SU-DHL-6 (cell line): ENCODE results near the gene ANKRD22.

Experiments used
- H2AFZ ChIP-seq: fragments of 200-600 bp; sonication (generic); 2 replicates; pipeline ENCODE4 v1.6.1; 2014; ENCODE audit warnings: low read depth, mild to moderate bottlenecking, moderate library complexity, mixed read lengths, antibody characterized with exemption, low read length; ENCODE audit not compliant: severe bottlenecking
- H3F3A ChIP-seq: fragments of 200-600 bp; shearing (Covaris generic); 2 replicates; pipeline ENCODE4 v1.6.0; 2016; ENCODE audit warnings: antibody characterized with exemption, mild to moderate bottlenecking; ENCODE audit not compliant: insufficient read depth
- H3K27ac ChIP-seq: fragments of 200-600 bp; sonication (generic); 2 replicates; pipeline ENCODE4 v1.5.1; 2016; ENCODE audit warnings: low read depth, mild to moderate bottlenecking, low read length, moderate library complexity, mixed read lengths
- H3K27me3 ChIP-seq: fragments of 200-600 bp; sonication (generic), shearing (Covaris generic); 2 replicates; pipeline ENCODE4 v1.6.0; 2014; ENCODE audit warnings: mild to moderate bottlenecking, low read length
- H3K36me3 ChIP-seq: fragments of 200-600 bp; sonication (generic); 2 replicates; pipeline ENCODE4 v1.6.1; 2014; ENCODE audit warnings: mild to moderate bottlenecking, low read length, mixed read lengths
- H3K4me2 ChIP-seq: fragments of 300-600, 200-600 bp; shearing (Covaris generic), sonication (generic); 2 replicates; pipeline ENCODE4 v1.6.0; 2014; ENCODE audit warnings: low read length, low read depth, mild to moderate bottlenecking; ENCODE audit not compliant: poor library complexity, severe bottlenecking
- H3K4me3 ChIP-seq: fragments of 200-600 bp; sonication (generic); 2 replicates; pipeline ENCODE4 v1.5.1; 2014; ENCODE audit warnings: antibody characterized with exemption, low read length, mild to moderate bottlenecking, mixed read lengths; ENCODE audit not compliant: insufficient read depth, poor library complexity, severe bottlenecking
- H3K79me2 ChIP-seq: fragments of 200-600 bp; sonication (generic); 2 replicates; pipeline ENCODE4 v1.6.1; 2014; ENCODE audit warnings: mild to moderate bottlenecking, low read length, moderate library complexity; ENCODE audit not compliant: insufficient read depth
- H3K9ac ChIP-seq: fragments of 200-600 bp; sonication (generic); 2 replicates; pipeline ENCODE4 v1.7.0; 2014; ENCODE audit warnings: mild to moderate bottlenecking, low read length
- H3K9me2 ChIP-seq: fragments of 200-600 bp; sonication (generic); replicated peaks from 2 replicates; pipeline ENCODE4 v1.6.1; 2014; ENCODE audit warnings: low read length; ENCODE audit not compliant: insufficient read depth
- H3K9me3 ChIP-seq: fragments of 200-600 bp; sonication (generic); 2 replicates; pipeline ENCODE4 v1.6.1; 2014; ENCODE audit warnings: low read length, mixed read lengths; ENCODE audit not compliant: insufficient read depth
- H4K20me1 ChIP-seq: fragments of 200-600 bp; sonication (generic); 2 replicates; pipeline ENCODE4 v1.6.1; 2014; ENCODE audit warnings: low read depth, mild to moderate bottlenecking, antibody characterized with exemption, low read length, moderate library complexity, mixed read lengths
- EZH2phosphoT487 ChIP-seq: fragments of 200-600 bp; sonication (generic), shearing (Covaris generic); conservative IDR thresholded peaks from 2 replicates; pipeline ENCODE4 v1.6.1; 2018; ENCODE audit warnings: mild to moderate bottlenecking, antibody characterized with exemption, low read length, moderate library complexity, mixed read lengths
- TF ChIP-seq, protein P1 (sequence below): fragments of 200-600 bp; sonication (generic); IDR thresholded peaks from one replicate; pipeline ENCODE4 v1.5.1; 2017; ENCODE audit warnings: antibody characterized with exemption, mild to moderate bottlenecking, low read length, moderate library complexity; ENCODE audit not compliant: insufficient read depth, poor library complexity, severe bottlenecking

ANKRD22 gene

DNA sequence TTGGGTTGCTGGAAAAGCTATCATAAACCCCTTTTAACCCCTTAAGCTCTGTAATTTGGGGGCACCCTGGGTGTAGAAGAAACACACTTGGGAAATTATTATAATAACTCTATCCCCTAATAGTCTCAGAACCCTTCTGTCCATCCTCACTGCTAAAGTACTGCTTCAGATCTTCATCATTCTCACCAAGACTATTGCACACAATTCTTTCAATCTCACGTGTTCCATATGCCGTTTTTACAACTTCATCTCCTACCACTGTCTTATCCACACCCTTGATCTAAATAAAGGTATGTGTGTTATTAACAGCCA is 15.8 kb downstream of the ANKRD22 start:
- no peak overlapping the region for H3K27ac ChIP-seq
- H4K20me1 ChIP-seq = no peaks in the 10 kb centered on the region
- no peaks in the 10 kb centered on the region for H3K36me3 ChIP-seq
- no peak overlapping the region for H3K4me2 ChIP-seq
- H2AFZ ChIP-seq = no peak overlapping the region
- no peak overlapping the region for H3K9ac ChIP-seq
- H3F3A ChIP-seq = no peaks in the 10 kb centered on the region
- H3K9me3 ChIP-seq = no peaks in the 10 kb centered on the region
- H3K27me3 ChIP-seq = no peaks in the 10 kb centered on the region
- no peaks in the 10 kb centered on the region for H3K9me2 ChIP-seq
- no peak overlapping the region for H3K4me3 ChIP-seq
- H3K79me2 ChIP-seq = no peaks in the 10 kb centered on the region
- no peak for TF ChIP-seq EZH2phosphoT487
- TF ChIP-seq, protein P1, sequence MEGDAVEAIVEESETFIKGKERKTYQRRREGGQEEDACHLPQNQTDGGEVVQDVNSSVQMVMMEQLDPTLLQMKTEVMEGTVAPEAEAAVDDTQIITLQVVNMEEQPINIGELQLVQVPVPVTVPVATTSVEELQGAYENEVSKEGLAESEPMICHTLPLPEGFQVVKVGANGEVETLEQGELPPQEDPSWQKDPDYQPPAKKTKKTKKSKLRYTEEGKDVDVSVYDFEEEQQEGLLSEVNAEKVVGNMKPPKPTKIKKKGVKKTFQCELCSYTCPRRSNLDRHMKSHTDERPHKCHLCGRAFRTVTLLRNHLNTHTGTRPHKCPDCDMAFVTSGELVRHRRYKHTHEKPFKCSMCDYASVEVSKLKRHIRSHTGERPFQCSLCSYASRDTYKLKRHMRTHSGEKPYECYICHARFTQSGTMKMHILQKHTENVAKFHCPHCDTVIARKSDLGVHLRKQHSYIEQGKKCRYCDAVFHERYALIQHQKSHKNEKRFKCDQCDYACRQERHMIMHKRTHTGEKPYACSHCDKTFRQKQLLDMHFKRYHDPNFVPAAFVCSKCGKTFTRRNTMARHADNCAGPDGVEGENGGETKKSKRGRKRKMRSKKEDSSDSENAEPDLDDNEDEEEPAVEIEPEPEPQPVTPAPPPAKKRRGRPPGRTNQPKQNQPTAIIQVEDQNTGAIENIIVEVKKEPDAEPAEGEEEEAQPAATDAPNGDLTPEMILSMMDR = no peak

DNA sequence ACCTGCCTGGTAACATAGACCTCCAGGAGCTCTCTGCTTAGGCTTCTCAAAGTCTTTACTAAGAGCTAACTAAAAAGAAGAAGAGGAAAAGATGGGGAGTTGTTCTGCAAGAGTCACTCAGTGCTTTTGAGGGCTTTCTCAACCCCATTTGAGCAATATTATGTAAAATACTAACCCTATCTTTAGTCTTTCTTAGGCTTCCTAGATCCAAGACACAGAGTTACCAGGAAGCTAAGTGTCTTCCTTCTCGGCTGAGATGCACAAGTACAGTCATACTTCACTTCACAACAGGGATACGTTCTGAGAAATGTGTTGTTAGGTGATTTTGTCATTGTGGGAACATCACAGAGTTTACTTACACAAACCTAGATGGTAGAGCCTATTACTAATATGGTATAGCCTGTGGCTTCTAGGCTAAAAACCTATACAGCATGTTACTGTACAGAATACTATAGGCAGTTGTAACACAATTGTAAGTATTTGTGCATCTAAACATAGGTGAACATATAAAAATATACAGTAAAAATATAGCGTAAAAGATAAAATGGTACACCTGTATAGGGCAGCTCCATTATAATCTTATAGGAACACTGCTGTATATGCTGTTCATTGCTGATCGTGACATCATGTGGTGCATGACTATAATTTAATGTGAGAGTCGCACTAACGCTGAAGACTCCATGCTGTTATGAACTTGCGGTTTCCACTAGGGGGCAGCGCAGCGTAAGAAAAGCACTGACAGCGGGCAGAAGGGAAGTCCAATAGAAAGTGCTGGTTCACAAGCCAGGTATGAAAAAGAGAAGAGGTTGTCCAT is 16.3 kb downstream of the ANKRD22 start:
- Histone ChIP-seq H4K20me1 (no peaks in the 10 kb centered on the region), H3F3A (no peaks in the 10 kb centered on the region), H3K9me2 (no peaks in the 10 kb centered on the region), H3K9ac (no peak overlapping the region), H3K4me3 (no peak overlapping the region), H3K36me3 (no peaks in the 10 kb centered on the region), H3K27ac (no peak overlapping the region), H2AFZ (no peak overlapping the region), H3K79me2 (no peaks in the 10 kb centered on the region), H3K27me3 (no peaks in the 10 kb centered on the region), H3K9me3 (no peaks in the 10 kb centered on the region), H3K4me2 (no peak overlapping the region)
- TF ChIP-seq, protein P1 = peak; percentile 94
- no peak for TF ChIP-seq EZH2phosphoT487

DNA sequence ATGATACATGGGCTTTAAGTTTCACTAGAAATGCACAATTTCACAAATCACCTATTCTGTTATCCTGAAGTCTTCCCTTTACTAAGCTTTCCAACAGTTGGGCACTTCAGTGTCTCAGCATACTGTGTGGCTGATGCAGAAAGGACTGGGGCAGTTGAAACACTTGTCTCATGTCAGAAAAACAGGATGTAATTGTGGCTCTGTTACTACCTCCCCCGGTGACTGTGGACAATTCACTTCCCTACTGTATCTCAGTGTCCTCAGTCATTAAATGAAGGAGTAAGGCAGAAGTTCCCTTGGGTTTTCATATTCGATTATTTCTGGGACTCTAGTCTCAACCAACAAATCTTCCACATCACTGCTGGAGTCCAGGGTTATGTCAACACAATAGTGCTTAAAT is 17.9 kb downstream of the ANKRD22 start:
- Histone ChIP-seq H3F3A (no peaks in the 10 kb centered on the region), H3K27me3 (no peaks in the 10 kb centered on the region), H3K9me3 (no peaks in the 10 kb centered on the region), H4K20me1 (no peaks in the 10 kb centered on the region), H3K9me2 (no peaks in the 10 kb centered on the region), H3K27ac (no peak overlapping the region), H3K79me2 (no peaks in the 10 kb centered on the region), H3K4me2 (no peak overlapping the region), H3K36me3 (no peaks in the 10 kb centered on the region), H3K9ac (no peak overlapping the region), H3K4me3 (no peak overlapping the region), H2AFZ (no peak overlapping the region)
- TF ChIP-seq, protein P1 = no peak
- no peak for TF ChIP-seq EZH2phosphoT487
